Neural cell (in vitro differentiated cells): ENCODE data around the gene PGS1.

Experiments used
- POLR2AphosphoS5 ChIP-seq: IDR thresholded peaks from 2 replicates; pipeline ENCODE4 v1.6.1; 2012
- TF ChIP-seq, protein P1 (sequence below): fragments of 450-650 bp; IDR thresholded peaks from 2 replicates; pipeline ENCODE4 v1.5.1; 2014; ENCODE audit warnings: antibody characterized with exemption, mild to moderate bottlenecking, moderate library complexity; ENCODE audit not compliant: poor library complexity, severe bottlenecking

DNA sequence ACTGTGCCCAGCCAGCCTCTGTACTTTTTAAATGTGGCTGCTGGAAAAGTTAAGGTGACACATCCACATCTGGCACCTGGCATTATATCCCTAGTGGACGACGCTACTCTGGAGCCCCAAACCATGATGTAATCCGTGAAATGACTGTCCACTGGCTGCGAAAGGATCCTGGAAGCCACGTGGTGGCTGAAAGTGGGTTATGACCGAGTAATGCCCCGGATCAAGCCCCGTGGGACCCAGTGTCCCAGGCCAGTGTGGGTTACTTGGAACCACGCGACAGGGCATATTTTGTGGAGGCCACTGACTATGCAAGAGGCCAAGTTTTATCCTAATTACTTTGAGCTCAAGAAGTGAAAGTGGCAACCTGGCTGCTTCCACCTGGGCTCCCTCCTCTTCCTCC is 79.6 kb downstream of the PGS1 start:
- TF ChIP-seq, protein P1, sequence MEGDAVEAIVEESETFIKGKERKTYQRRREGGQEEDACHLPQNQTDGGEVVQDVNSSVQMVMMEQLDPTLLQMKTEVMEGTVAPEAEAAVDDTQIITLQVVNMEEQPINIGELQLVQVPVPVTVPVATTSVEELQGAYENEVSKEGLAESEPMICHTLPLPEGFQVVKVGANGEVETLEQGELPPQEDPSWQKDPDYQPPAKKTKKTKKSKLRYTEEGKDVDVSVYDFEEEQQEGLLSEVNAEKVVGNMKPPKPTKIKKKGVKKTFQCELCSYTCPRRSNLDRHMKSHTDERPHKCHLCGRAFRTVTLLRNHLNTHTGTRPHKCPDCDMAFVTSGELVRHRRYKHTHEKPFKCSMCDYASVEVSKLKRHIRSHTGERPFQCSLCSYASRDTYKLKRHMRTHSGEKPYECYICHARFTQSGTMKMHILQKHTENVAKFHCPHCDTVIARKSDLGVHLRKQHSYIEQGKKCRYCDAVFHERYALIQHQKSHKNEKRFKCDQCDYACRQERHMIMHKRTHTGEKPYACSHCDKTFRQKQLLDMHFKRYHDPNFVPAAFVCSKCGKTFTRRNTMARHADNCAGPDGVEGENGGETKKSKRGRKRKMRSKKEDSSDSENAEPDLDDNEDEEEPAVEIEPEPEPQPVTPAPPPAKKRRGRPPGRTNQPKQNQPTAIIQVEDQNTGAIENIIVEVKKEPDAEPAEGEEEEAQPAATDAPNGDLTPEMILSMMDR = no peak
- no peak for TF ChIP-seq POLR2AphosphoS5
